GM21825 (cell line): Measurements from ENCODE around the gene TMC4.
"Not testable (repeated sequence)": the region's sequence is repeated elsewhere in the genome, so short reads cannot be mapped to it uniquely, and the experiment has no call there.

Experiments used
- ATAC-seq: cut with Tn5 transposase; IDR thresholded peaks from one replicate; pipeline ENCODE4 v1.9.1; 2021; ENCODE audit warnings: mild to moderate bottlenecking, moderate library complexity; ENCODE audit not compliant: unreplicated experiment

The TMC4 gene, protein sequence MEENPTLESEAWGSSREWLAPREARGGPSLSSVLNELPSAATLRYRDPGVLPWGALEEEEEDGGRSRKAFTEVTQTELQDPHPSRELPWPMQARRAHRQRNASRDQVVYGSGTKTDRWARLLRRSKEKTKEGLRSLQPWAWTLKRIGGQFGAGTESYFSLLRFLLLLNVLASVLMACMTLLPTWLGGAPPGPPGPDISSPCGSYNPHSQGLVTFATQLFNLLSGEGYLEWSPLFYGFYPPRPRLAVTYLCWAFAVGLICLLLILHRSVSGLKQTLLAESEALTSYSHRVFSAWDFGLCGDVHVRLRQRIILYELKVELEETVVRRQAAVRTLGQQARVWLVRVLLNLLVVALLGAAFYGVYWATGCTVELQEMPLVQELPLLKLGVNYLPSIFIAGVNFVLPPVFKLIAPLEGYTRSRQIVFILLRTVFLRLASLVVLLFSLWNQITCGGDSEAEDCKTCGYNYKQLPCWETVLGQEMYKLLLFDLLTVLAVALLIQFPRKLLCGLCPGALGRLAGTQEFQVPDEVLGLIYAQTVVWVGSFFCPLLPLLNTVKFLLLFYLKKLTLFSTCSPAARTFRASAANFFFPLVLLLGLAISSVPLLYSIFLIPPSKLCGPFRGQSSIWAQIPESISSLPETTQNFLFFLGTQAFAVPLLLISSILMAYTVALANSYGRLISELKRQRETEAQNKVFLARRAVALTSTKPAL

DNA sequence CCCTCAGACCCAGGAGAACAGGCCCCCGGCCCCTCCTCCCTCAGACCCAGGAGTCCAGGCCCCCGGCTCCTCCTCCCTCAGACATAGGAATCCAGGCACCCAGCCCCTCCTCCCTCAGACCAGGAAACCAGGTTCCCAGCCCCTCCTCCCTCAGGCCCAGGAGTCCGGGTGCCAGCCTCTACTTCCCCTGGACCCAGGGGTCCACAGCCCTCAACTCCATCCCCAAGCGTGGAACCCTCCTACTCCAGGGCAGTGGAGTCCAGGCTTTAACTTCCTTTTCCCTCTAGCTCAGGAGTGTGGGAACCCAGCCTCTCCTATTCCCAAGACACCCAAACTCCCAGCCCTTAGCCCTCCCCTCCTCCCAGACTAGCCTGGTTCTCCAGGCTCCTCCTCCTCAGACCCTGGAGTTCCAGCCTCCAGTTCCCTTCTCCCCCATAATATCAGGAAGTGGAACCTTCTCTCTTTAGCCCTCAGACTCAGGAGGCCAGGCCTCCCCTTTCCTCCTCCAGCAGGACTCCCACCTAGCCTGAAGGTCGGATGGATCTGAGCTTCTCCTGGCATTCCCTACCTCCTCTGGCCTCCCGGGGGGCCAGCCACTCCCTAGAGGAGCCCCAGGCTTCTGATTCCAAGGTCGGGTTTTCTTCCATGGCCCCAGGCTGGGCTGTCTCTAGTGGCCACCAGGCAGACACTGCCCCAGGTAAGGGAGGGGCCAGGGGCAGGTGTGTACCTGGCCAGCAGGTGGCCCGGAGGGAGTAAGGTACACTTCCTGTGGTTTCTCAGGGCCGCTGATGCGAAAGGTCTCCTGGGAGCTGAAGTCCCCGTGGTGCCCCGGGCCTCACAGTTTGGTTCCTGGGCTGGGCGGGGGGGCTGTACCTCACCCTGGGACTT is at the start of gene TMC4:
TMC4 (minus strand) TSS at position 690 of the 888 bp plus-strand sequence; CDS start at position 647, 43 bp downstream.
- ATAC-seq: no peak

DNA sequence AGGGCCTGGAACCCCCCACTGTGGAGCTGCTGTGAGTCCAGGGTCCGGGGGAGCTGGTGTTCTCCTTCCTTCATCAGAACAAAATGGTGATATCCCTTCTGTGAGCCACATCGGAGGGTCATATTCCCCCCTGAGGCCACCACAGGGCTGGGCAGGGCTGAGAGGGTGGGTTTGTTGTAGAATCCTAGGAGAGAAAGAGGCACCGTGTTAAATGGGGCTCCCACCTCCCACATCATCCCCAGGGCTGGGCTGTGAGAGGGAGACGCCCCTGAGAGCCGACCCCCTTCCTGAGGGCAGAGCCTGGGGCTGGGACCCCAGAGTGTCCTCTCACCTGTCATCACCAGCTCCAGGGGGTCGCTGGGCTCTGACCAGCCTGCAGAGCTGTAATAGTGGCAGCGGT is 49.0 kb upstream of the TMC4 start:
- ATAC-seq: not testable (repeated sequence)

DNA sequence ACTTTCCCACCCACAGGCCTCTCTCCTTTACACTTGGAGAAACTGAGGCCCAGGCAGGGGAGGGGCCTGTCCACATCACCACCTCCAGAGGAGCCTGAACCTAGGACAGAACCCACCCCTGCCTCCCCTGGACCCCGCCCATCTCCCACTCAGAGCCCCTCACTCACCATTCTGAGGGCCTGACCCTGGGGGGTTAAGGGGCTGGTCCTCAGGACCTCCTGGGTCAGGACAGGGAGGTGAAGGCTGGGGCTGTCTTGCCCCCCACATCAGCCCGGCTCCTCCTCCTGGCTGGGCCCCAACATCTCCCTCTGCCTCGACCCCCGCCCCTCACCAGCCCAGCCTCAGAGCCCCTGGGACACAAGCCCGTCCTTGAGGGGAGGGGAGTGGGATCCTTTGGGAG is 46.7 kb upstream of the TMC4 start:
- ATAC-seq: not testable (repeated sequence)

DNA sequence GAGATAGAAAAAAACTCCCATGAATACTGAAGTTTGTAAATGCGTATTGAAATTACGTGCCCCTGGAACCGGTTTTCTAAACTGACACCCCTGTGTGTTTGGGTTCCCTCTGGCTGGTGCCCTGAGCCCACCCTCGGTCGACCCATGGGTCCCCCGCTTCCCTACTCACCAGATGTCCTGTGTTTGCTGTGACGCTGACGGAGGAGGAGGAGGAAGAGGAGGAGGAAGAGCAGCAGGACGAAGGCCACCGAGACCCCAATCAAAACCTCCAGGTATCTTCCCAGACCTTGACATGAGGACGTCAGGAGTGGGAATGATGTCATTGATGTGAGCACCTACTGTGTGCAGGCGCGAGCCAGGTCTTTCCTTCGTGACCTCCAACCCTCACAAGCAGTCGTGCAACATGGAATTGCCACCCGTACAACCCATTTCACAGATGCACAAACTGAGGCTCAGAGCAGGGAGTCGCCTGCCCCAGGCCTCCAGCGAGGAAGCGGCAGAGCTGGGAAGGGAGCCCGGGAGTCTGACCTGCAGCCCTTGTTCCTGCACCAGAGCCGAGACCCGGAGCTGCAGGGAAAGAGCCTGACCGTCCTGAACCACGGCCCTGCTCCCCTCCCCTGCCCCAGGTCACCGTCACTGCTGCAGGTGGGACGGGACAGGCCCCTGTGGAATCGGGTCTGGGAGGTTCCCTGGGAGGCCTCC is 46.2 kb upstream of the TMC4 start:
- ATAC-seq: no peak

DNA sequence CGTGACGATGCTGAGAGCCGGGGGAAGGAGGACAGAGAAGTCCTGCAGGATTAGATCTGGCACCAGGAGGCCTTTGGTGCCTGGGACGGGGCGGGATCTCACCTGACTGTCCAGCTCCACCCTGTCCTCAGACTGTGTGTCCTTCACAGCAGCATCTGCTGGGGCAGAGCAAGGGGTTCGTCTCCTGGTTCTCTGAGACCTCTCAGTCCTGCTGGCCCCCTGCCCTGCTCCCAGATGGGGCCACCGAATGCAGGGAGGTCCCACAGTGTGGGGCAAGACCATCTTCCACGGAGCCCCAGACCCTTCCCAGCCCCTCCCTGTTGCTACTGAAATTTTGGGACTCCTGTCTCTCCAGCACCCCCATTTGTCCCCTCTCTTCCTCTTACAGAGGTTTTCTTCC is 45.3 kb upstream of the TMC4 start:
- no peak for ATAC-seq

DNA sequence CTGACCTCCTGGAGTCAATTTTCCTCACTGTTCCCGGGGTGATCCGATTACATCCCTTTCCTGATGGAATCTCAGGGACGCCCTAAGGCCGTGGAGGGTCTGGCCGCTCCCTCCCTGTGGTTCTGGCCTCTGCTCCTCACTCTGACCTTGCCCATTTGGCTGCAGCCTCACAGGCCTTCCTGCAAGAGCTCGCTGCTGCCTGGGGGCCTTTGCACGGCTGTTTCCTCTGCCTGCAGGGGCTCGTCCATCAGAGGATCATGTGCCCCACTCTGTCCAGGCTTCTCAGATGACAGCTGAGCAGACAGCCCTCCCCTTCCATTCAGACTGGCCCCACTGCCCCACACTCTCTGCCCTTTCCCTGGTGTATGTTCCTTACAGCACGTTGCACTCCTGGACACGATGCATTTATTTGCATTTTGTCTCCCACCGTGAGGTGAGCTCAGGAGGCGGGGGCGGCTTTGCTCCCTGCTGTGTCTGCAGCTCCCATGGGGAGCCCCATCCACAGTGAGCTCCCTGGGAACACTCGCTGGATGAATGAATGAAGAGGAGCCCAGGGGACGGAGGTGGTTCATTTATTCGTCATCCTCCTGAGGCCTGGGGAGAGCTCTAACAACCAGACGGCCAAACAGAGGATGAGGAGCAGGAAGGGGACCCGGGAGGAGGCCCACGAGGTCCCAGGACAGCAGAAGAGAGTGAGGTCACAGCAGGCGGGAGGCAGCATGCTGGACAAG is 44.7 kb upstream of the TMC4 start:
- ATAC-seq: not testable (repeated sequence)

DNA sequence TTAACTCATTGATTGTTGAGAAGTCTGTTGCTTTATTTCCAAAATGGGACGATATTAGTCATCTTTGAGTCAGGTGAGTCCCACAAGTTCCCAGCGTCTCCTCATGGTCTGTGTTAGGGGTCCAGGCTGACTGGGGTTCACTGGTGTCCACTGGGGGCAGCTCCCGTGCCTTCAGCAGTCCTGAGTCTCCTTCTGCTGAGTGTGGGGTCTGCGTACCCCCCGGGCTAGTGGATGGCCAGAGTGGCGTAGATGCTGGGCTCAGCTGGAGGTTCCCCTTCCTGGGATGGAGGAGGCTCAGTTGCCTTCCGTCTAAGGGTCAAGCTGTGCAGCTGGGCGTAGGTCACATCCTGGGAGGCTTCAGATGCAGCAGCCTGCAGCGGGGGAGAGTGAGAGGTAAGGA is 43.9 kb upstream of the TMC4 start:
- ATAC-seq: no peak

DNA sequence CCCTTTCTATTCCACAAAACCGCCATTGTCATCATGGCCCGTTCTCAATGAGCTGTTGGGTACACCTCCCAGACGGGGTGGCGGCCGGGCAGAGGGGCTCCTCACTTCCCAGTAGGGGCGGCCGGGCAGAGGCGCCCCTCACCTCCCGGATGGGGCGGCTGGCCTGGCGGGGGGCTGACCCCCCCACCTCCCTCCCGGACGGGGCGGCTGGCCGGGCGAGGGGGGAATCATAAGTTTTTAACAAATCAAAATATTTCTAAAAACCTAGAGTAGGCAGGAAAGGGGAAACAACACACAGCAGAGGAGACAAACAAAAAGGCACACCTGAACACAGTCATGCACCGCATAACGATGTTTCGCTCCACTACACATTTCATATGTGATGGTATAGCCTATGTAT is 41.8 kb upstream of the TMC4 start:
- not testable (repeated sequence) for ATAC-seq

DNA sequence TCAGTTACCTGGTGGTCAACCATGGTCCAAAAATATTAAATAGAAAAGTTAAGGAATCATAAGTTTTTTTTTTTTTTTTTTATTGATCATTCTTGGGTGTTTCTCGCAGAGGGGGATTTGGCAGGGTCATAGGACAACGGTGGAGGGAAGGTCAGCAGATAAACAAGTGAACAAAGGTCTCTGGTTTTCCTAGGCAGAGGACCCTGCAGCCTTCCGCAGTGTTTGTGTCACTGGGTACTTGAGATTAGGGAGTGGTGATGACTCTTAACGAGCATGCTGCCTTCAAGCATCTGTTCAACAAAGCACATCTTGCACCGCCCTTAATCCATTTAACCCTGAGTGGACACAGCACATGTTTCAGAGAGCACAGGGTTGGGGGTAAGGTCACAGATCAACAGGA is 41.3 kb upstream of the TMC4 start:
- ATAC-seq: not testable (repeated sequence)

DNA sequence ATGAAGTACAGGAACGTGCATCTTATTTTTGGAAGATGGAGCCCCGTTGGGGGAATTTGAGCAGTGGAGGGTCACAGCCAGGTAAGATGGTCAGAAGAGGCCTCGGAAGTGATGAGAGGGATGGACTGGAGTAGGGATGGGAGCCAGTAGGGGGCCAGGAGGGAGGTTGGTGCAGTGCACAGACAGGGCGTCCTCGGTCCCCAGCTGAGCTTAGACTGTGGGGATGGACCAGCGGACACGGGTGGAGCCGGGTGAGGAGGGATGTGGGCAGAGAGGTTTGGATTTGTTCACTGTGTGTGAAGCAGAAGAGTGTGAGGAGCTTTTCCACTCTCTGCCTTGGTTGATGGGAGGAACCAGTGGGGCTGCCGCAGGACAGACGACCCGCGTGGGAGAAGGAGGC is 38.3 kb upstream of the TMC4 start:
- ATAC-seq: no peak

DNA sequence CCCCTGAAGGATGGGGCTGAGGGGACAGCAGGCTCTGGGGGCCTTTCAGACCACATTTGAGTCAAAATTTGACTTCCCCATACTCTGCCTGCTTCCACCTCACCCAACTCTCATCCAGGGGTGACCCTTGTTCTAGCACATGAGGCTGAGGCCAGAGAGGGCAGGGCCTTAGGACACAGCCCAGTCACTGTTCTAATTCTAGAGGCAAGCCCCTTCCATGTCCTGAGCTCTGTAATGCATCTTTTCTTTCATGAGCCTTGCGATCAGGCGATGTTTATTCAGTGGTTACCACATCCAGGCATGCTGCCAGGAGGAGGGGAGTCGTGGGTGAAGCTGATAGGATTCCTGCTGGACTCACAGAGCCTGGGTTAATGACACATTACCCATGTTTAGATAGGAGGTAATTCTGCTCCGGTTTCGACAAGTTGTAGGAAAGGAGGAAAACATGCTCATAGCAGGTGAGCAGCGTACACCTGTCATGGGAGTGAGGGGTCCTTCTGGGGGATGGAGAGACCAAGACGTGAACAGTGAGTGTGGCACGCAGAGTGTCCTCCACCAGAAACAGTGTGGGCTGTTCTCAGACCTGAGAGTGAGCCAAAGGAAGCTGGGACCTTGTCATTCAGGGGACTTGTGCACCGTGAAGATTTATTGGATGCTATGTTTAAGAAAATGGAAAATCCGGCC is 37.0 kb upstream of the TMC4 start:
- ATAC-seq: no peak

DNA sequence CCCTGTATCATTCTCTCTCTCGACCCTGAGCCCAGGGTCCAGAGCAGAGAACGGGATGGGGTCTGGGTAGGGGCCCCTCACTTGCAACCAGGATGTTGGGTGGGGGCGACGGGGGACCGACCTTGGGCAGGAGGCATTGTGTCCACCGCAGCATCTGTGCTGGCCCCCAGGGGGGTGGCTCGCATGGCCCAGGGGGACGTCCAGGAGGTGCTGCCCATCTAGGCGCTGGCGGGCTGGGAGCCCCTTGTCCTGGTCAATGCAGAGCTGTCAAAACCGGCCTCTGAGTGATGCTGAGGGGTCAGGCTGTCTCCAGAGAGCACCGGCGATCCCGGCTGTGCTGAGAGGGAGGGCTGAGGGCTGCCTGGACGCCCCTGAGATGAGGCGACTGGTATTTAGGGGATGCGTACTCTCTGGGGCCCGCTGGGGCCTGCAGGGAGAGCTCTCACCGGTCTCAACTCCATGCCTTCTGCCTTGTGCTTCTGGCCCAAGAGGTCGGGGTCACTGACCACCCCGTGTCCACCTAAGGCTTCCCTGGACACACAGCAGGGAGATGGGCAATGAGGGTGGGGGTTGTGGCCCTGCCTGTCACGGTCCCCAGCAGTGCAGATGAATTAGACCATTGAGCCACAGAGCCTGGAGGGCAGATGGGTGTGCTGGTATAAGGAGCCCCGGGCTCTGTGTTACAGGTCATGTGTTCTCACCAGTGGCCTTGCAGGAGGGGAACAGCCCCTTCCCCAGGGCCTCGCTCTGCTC is 36.3 kb upstream of the TMC4 start:
- ATAC-seq: no peak

DNA sequence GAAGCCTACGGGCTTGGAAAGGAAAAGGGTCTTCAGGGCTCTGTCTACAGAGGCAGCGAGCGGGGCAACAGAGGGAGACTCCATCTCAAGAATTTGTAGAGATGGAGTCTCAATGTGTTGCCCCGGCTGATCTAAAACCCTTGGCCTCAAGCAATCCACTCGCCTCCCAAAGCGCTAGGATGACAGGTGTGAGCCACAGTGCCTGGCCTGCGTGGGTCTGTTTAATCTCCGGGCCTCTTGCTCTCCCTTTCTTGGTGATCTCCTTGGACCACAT is 35.8 kb upstream of the TMC4 start:
- ATAC-seq: no peak

DNA sequence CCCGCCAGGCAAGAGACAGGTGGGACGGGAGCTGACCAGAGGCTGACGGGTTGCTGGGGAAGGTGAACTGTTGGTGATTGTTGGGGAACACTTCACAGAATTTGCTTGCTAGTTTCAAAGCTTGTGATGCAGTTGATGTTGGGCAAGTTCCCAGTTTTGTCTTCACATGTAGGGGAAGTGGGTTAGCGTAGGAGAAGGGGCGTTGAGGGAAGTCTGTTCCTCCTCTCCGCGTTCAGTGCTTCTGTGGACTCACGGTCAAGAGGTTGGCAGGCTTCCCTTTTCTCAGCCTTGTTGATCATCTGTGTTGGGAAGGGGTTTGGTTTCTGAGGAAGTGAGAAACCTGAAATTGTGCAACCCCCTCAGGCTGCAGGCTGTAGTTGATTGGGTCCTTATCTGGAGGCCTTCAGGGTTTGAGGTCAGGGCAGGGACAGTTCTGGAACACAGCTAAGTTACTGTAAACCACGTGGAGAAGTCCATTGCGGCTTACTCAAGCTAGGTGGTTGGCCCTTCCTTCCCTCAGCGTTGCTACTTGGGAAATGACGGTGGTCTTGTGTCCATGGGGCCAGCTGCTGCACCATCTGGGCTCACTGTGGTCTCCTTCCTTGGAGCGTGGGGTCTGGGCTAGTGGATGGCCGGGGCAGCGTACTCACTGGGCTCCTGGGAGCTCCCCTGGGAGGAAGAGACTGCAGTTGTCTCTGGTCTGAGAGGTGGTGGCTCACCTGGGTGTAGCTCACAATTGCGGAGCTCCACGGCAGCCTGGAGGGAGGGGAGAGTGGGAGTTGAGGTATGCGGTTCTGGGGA is 35.2 kb upstream of the TMC4 start:
- ATAC-seq: peak; percentile 27

DNA sequence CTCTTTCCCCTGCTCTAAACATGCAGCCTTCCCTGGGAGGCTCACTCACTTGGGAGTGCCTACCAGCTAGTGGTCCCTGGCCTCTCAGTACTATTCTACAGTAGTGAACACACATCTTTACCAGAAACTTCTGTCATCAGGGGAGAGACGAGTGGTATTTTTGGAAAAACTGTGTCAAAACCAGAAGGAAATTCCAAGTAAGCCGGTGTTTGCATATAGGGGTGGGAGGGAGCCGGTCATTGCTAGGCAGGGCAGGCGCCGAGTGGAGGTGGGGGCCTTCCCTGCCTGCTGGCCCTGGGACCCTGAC is 34.7 kb upstream of the TMC4 start:
- ATAC-seq: no peak

DNA sequence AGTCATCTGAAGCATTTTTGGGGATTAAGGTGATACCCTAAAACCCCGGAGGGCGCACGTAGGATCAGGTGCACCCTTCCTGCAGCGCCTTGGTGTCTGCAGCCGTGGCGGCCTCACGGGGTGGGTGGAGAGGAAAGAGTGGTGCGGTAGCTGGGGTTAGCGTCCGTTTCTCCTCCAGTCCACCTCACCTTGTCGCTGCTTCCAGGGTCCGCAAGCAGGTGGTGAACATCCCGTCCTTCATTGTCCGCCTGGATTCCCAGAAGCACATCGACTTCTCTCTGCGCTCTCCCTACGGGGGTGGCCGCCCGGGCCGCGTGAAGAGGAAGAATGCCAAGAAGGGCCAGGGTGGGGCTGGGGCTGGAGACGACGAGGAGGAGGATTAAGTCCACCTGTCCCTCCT is 34.2 kb upstream of the TMC4 start:
- ATAC-seq: not testable (repeated sequence)

DNA sequence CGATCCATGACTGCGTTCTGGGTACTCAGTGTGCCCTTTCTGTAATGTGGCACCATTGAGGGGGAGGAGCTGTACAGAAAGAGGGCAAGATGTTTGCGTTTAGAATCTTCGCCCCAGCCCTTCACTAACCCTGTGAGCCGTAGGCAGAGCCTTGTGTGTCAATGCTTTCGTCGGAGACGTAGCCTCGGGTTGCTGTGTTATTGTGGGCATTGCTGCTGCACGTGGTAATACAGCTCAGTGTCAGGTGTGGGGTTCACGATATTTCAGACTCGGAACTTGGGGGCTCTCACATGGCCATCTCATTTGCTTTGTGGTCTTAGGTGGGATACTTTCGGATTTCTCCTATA is 33.8 kb upstream of the TMC4 start:
- ATAC-seq: no peak

DNA sequence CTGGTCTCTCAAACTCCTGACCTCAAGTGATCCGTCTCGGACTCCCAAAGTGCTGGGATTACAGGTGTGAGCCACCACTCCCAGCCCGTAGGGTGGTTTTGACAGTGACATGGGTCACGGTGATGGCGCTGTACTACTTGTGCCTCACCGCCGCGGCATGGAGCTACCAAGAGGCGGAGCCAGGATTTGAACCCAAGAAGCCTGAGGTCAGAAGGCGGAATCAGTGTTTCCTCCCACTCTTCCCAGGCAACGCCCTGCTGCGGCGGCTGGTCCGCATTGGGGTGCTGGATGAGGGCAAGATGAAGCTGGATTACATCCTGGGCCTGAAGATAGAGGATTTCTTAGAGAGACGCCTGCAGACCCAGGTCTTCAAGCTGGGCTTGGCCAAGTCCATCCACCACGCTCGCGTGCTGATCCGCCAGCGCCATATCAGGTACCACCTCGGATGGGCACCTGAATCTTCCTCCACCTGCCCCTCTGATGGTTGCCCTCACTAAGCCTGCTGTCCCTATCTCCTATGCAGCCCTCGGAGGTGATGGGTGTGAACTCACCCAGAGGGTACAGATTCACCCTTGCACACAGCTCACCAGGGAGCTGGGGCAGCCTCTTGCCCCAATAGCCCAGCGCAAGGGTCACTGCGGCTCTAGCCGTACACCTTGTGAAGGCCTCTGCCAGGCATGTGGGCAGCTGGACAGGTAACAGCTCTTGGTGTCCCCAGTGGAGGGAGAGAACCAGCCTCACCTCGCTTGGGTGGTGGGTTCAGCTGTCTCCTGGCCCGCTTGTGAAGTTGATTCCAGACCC is 33.3 kb upstream of the TMC4 start:
- no peak for ATAC-seq
